Measurements from ENCODE around the gene ENTPD8. TPM values are rescaled to one million over a fixed set of nuclear protein-coding genes. Genes with fewer than 3 reads are reported as not detected.

The ENTPD8 gene
- total RNA-seq, 2 experiments from 2014 or later = not detected

DNA sequence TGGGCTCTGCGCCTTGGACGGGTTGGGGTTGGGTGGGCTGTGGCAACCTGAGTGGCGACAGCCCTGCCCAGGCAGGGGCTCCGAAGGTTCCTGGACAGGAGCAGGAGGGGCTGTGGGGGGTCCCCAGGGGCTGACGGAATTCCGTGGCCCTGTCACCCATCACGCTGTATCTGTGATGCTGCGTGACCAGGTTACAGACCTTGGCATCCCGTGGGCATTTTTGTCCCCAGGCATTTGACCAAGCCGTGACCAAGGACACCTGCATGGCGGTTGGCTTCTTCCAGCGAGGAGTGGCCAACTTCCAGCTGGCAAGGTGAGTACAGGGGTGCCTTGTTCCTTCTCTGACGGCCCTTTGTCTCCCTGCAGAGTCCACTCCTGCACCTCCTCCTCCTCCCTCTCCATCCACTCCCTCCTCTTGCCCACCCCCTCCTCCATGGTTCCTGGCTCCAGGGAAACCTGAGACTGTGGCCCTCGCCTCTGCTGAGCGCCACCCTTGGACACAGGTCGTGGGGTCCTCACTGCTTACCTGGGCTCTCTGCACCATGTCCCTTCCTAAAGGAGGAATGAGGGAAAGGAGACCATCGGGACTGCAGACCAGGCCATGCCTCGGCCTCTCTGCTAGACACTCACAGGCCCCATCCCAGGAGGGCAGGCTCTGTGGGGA is 15.0 kb downstream of the ENTPD8 start:
- Mint-ChIP-seq H3K4me3 (no peak overlapping the region), H3K36me3 (no peaks in the 10 kb centered on the region), H3K4me1 (peaks cover 10% of the 10 kb centered on the region), H3K9me3 (no peaks in the 10 kb centered on the region), H3K27me3 (peaks cover 4% of the 10 kb centered on the region), H3K27ac (no peak overlapping the region)
- DNase-seq = no peak

GRCh38 chr9:137423514-137424291 is 17.5 kb downstream of the ENTPD8 start:
- Mint-ChIP-seq H3K4me3 (no peak overlapping the region), H3K27me3 (peaks cover 4% of the 10 kb centered on the region), H3K27ac (no peak overlapping the region), H3K9me3 (no peaks in the 10 kb centered on the region), H3K36me3 (no peaks in the 10 kb centered on the region), H3K4me1 (peaks cover 10% of the 10 kb centered on the region)
- no peak for DNase-seq

DNA sequence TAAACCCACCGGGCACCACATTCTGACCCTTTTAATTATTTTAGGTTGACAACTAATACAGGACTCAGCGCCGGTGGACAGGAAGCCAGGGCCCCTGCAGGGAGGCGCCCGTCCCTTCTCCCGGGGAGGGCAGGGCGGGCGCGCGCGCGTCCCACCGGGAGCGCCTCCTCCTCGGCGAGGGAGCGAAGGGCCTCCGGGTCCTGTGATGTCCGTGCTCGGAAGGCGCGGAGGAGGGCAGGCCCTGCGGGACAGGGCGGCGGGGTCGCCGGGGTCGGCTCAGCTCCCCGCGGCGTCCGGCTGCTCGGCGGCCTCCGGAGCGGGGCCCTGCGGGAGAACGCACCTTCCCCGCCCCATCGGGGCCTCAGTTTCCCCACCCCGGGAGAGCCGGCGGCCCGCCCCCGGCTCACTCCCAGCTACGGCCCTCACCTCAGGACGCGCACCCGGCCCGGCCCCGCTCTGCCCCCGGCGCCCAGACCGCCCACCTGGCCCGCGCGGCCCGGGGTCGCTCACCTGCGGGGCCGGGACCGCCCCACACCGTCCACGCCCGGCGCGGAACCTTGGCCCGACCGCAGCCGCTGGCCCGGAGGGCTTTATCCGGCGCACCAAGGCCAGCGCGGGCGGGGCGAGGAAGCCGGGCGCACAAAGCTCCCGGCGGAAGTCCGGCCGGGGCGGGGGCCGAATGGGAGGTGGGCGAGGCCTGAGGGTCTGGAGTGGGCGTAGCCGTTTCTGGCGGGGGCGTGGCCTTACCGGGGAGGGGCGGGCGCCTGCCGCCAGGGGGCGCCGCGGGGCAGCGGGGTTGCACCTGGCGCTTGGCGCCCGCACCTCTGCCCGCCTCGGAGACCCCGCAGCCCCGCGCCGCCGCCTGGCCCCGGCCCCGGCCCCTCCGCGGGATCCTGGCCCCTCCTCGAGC is 18.3 kb downstream of the ENTPD8 start, which contains the start of the genes EXD3 and NOXA1:
EXD3 (minus strand) TSS at position 559 of the 910 bp plus-strand sequence. CDS start 27,805 bp downstream, outside the sequence.
NOXA1 (plus strand) TSS at position 790 of the 910 bp plus-strand sequence. CDS start 137 bp downstream, outside the sequence.
- peak within 1 kb of the TSS; percentile 35 for H3K27ac Mint-ChIP-seq
- peak; percentile 96 for DNase-seq
- peaks cover 4% of the 10 kb centered on the region for H3K27me3 Mint-ChIP-seq
- no peaks in the 10 kb centered on the region for H3K36me3 Mint-ChIP-seq
- H3K4me3 Mint-ChIP-seq = peak within 1 kb of the TSS; percentile 87
- no peaks in the 10 kb centered on the region for H3K9me3 Mint-ChIP-seq
- H3K4me1 Mint-ChIP-seq = peaks cover 10% of the 10 kb centered on the region

DNA sequence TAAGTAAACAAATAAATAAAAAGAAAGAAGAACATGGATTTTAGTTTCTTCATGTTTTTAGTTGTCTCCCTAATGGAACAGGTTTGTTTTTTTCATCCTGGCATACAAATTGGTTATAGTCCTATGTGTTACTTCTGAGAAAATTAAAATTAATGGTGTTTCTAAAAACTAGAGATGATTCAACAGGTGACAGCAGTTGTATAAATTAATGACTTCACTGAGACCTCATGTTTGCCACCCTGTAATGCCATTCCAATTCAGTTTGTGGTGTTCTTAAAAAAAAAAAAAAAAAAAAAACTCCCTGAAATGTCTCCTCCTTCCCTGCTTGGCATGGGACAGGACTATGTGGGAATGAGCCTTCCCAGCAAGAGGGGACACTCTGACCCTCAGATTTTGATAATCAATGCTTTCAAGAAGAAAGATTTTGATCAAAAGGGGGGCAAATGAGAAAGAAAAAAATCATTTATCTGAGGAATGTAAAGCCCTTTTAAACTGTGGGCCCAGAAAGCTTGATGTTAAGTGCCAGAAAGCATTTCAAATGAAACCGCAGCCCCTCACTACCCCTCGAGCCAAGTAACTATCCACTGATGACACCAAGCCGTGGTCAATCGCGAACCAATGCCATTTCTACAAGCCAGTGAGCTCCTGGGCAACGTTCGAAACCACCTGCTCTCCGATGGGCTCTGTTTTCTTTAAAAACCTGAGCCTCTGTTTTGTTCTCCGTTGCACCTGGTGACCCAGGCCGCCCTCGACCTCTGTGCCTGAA is 19.1 kb downstream of the ENTPD8 start:
- H3K27ac Mint-ChIP-seq = peak overlapping the region; percentile 35
- peaks cover 10% of the 10 kb centered on the region for H3K4me1 Mint-ChIP-seq
- no peaks in the 10 kb centered on the region for H3K36me3 Mint-ChIP-seq
- no peak for DNase-seq
- H3K27me3 Mint-ChIP-seq = peaks cover 4% of the 10 kb centered on the region
- peak overlapping the region; percentile 87 for H3K4me3 Mint-ChIP-seq
- no peaks in the 10 kb centered on the region for H3K9me3 Mint-ChIP-seq

GRCh38 chr9:137417161-137418021 is 23.8 kb downstream of the ENTPD8 start:
- H3K4me3 Mint-ChIP-seq = peak overlapping the region; percentile 67
- H3K4me1 Mint-ChIP-seq = peaks cover 9% of the 10 kb centered on the region
- H3K9me3 Mint-ChIP-seq = no peaks in the 10 kb centered on the region
- no peak for DNase-seq
- H3K27ac Mint-ChIP-seq = peak overlapping the region; percentile 66
- peaks cover 2% of the 10 kb centered on the region for H3K36me3 Mint-ChIP-seq
- H3K27me3 Mint-ChIP-seq = no peaks in the 10 kb centered on the region

DNA sequence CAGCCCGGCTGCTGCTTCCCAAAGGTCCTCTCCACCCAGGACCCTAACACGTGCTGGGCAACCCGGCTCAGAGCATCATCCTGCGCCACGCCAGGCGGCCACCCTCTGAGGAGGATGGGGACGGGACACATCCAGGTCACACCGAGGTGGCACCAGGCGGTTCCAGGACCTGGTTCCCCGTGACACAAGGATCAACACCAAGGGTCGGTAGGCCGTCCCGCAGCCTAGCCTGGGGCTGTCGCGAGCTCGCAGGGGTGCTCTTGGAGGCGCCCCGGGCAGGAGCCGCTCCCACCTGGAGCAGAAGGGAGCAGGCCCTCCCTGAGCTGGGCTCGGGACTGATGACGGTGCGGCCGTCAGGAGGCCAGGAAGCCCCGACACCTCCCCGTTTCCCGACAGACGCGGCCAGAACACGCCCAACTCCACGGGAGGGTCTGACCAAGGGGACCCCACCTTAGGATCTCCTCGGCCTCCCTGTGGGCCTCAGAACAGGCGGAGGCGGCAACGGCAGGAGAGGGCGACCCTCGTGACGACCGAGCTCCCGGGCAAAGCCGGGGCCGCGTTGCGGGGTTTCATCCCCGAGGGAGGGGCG is 24.5 kb downstream of the ENTPD8 start:
- Mint-ChIP-seq H3K36me3 (peaks cover 2% of the 10 kb centered on the region), H3K4me3 (no peak overlapping the region), H3K27ac (no peak overlapping the region), H3K4me1 (peaks cover 2% of the 10 kb centered on the region), H3K27me3 (no peaks in the 10 kb centered on the region), H3K9me3 (no peaks in the 10 kb centered on the region)
- no peak for DNase-seq

- no peaks in the 10 kb centered on the region for H3K27me3 Mint-ChIP-seq
- H3K4me3 Mint-ChIP-seq = no peak overlapping the region
- H3K9me3 Mint-ChIP-seq = no peaks in the 10 kb centered on the region
- H3K27ac Mint-ChIP-seq = no peak overlapping the region
- peaks cover 2% of the 10 kb centered on the region for H3K4me1 Mint-ChIP-seq
- H3K36me3 Mint-ChIP-seq = peaks cover 2% of the 10 kb centered on the region
- no peak for DNase-seq
Observed at GRCh38 chr9:137416006-137416562, 25.1 kb downstream of the ENTPD8 start.

- Mint-ChIP-seq H3K27ac (no peak overlapping the region), H3K4me3 (no peak overlapping the region), H3K36me3 (peaks cover 2% of the 10 kb centered on the region), H3K4me1 (peaks cover 2% of the 10 kb centered on the region), H3K27me3 (no peaks in the 10 kb centered on the region), H3K9me3 (no peaks in the 10 kb centered on the region)
- no peak for DNase-seq
Observed at GRCh38 chr9:137415451-137415850, 25.7 kb downstream of the ENTPD8 start.

DNA sequence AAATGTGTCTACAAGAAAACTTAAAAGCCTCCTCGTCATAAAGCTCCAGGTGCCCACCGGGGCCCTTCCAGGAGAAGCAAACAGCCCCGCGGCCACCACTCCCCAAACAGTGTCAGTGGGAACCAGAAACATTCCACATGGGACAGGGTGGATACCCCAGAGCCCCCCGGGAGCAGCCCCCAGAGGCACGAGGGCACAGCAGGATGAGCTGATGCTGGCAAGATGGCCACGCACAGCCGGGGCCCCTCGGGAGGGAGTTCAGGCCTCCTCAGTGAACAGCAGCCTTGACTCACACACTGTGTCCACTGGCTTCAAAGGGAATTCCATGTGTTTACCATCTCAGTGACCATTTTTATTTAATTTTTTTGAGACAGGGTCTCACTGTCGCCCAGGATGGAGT is 28.7 kb downstream of the ENTPD8 start:
- no peaks in the 10 kb centered on the region for H3K27me3 Mint-ChIP-seq
- H3K4me3 Mint-ChIP-seq = no peak overlapping the region
- DNase-seq = no peak
- H3K36me3 Mint-ChIP-seq = peaks cover 2% of the 10 kb centered on the region
- no peaks in the 10 kb centered on the region for H3K9me3 Mint-ChIP-seq
- H3K27ac Mint-ChIP-seq = no peak overlapping the region
- H3K4me1 Mint-ChIP-seq = peaks cover 2% of the 10 kb centered on the region

GRCh38 chr9:137411645-137412380 is 29.3 kb downstream of the ENTPD8 start:
- Mint-ChIP-seq H3K4me3 (no peak overlapping the region), H3K4me1 (peaks cover 2% of the 10 kb centered on the region)
- DNase-seq = peak; percentile 64

GRCh38 chr9:137411260-137411644 is 29.9 kb downstream of the ENTPD8 start:
- DNase-seq = no peak
- no peaks in the 10 kb centered on the region for H3K9me3 Mint-ChIP-seq
- H3K27me3 Mint-ChIP-seq = peaks cover 1% of the 10 kb centered on the region
- no peak overlapping the region for H3K27ac Mint-ChIP-seq
- no peak overlapping the region for H3K4me3 Mint-ChIP-seq
- H3K36me3 Mint-ChIP-seq = peaks cover 2% of the 10 kb centered on the region
- H3K4me1 Mint-ChIP-seq = peaks cover 2% of the 10 kb centered on the region

More at GRCh38 chr9:137411645-137412380, 29.3 kb downstream of the ENTPD8 start:
- Mint-ChIP-seq H3K27me3 (no peaks in the 10 kb centered on the region), H3K27ac (no peak overlapping the region), H3K9me3 (no peaks in the 10 kb centered on the region), H3K36me3 (peaks cover 2% of the 10 kb centered on the region)

DNA sequence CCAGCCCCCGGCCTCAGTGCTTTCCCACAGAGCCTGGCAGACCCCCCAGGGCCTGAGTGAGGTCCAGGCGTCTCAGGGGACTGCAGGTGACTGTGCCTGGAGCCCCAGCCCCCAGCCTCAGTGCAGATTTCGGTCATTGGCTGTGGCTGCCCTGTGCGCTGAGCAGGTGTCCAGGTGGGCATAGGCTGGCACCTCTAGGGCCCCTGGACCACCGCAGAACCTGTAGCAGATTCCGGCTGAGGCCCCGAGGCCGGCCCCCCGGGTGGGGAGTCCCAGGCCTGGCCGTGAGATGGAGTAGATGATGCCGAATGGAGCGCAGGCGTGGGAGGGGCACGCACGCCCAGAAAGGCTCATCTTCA is 30.3 kb downstream of the ENTPD8 start:
- H3K36me3 Mint-ChIP-seq = peaks cover 2% of the 10 kb centered on the region
- no peaks in the 10 kb centered on the region for H3K9me3 Mint-ChIP-seq
- H3K27ac Mint-ChIP-seq = no peak overlapping the region
- DNase-seq = no peak
- peaks cover 5% of the 10 kb centered on the region for H3K27me3 Mint-ChIP-seq
- H3K4me1 Mint-ChIP-seq = peaks cover 2% of the 10 kb centered on the region
- no peak overlapping the region for H3K4me3 Mint-ChIP-seq
